ENCODE measurements around the gene IQGAP3. TPM values are rescaled to one million over a fixed set of nuclear protein-coding genes. Genes with fewer than 3 reads are reported as not detected.

IQGAP3 gene
- total RNA-seq, 2 experiments from 2014 or later = 9.4 to 10.6 TPM

GRCh38 chr1:156517748-156518147 lies 54.6 kb downstream of the IQGAP3 start:
- H3K36me3 Mint-ChIP-seq (ENCODE audit: low read depth) = no peaks in the 10 kb centered on the region
- H3K27me3 Mint-ChIP-seq (ENCODE audit: low read depth) = no peaks in the 10 kb centered on the region
- H3K4me1 Mint-ChIP-seq (ENCODE audit: low read depth) = no peaks in the 10 kb centered on the region
- H3K27ac Mint-ChIP-seq = no peak overlapping the region
- intact Hi-C loops (cut with micrococcal nuclease) = no loop called here
- CTCF ChIA-PET = interaction anchor here (0.6 to 1.5 kb wide), 4 partner anchors 17 to 72 kb away, joined by 3 to 5 read pairs (median 4); partner anchors contain the start of gene MEF2D
- no peaks in the 10 kb centered on the region for H3K9me3 Mint-ChIP-seq
- no peak for DNase-seq
- no peak overlapping the region for H3K4me3 Mint-ChIP-seq

GRCh38 chr1:156516821-156517220 lies 55.5 kb downstream of the IQGAP3 start:
- Mint-ChIP-seq H3K4me3 (no peak overlapping the region), H3K9me3 (no peaks in the 10 kb centered on the region), H3K27ac (no peak overlapping the region), H3K4me1 (ENCODE audit: low read depth) (peaks cover 6% of the 10 kb centered on the region), H3K27me3 (ENCODE audit: low read depth) (no peaks in the 10 kb centered on the region), H3K36me3 (ENCODE audit: low read depth) (no peaks in the 10 kb centered on the region)
- no peak for DNase-seq
- CTCF ChIA-PET = interaction anchor here (0.8 to 2.0 kb wide), 4 partner anchors 9 to 64 kb away, joined by 3 to 10 read pairs (median 4); no protein-coding TSS in a partner anchor
- intact Hi-C loops (cut with micrococcal nuclease) = no loop called here

- Mint-ChIP-seq H3K36me3 (ENCODE audit: low read depth) (no peaks in the 10 kb centered on the region), H3K4me3 (no peak overlapping the region), H3K4me1 (ENCODE audit: low read depth) (peaks cover 8% of the 10 kb centered on the region), H3K27ac (no peak overlapping the region), H3K9me3 (no peaks in the 10 kb centered on the region), H3K27me3 (ENCODE audit: low read depth) (no peaks in the 10 kb centered on the region)
- intact Hi-C loops (cut with micrococcal nuclease) = no loop called here
- CTCF ChIA-PET = interaction anchor here (0.8 to 2.0 kb wide), 4 partner anchors 35 to 112 kb away, joined by 3 to 10 read pairs (median 4); no protein-coding TSS in a partner anchor
- DNase-seq = no peak
Observed at GRCh38 chr1:156515956-156516355, 56.4 kb downstream of the IQGAP3 start.

GRCh38 chr1:156513185-156513584 lies 59.2 kb downstream of the IQGAP3 start:
- Mint-ChIP-seq H3K4me3 (no peak overlapping the region), H3K36me3 (ENCODE audit: low read depth) (no peaks in the 10 kb centered on the region), H3K4me1 (ENCODE audit: low read depth) (peaks cover 19% of the 10 kb centered on the region), H3K27ac (no peak overlapping the region), H3K9me3 (no peaks in the 10 kb centered on the region), H3K27me3 (ENCODE audit: low read depth) (no peaks in the 10 kb centered on the region)
- intact Hi-C loops (cut with micrococcal nuclease) = loop anchor here (5.0 kb wide), 1 partner anchor 36 kb away; no protein-coding TSS in a partner anchor
- no peak for DNase-seq
- CTCF ChIA-PET = interaction anchor here (1.1 kb wide), 1 partner anchor 33 kb away, joined by 3 read pairs; no protein-coding TSS in a partner anchor

- no peaks in the 10 kb centered on the region for H3K36me3 Mint-ChIP-seq (ENCODE audit: low read depth)
- peaks cover 28% of the 10 kb centered on the region for H3K4me1 Mint-ChIP-seq (ENCODE audit: low read depth)
- CTCF ChIA-PET = no interaction called here
- no peaks in the 10 kb centered on the region for H3K9me3 Mint-ChIP-seq
- no peak overlapping the region for H3K4me3 Mint-ChIP-seq
- intact Hi-C loops (cut with micrococcal nuclease) = loop anchor here (5.0 kb wide), 1 partner anchor 34 kb away; no protein-coding TSS in a partner anchor
- H3K27ac Mint-ChIP-seq = peak overlapping the region; percentile 62
- DNase-seq = peak; percentile 66
- H3K27me3 Mint-ChIP-seq (ENCODE audit: low read depth) = no peaks in the 10 kb centered on the region
Observed at GRCh38 chr1:156511644-156512043, 60.7 kb downstream of the IQGAP3 start.

GRCh38 chr1:156510709-156511108 lies 61.7 kb downstream of the IQGAP3 start:
- Mint-ChIP-seq H3K4me1 (ENCODE audit: low read depth) (peaks cover 36% of the 10 kb centered on the region), H3K36me3 (ENCODE audit: low read depth) (no peaks in the 10 kb centered on the region), H3K27me3 (ENCODE audit: low read depth) (no peaks in the 10 kb centered on the region), H3K27ac (no peak overlapping the region), H3K9me3 (no peaks in the 10 kb centered on the region), H3K4me3 (no peak overlapping the region)
- CTCF ChIA-PET = interaction anchor here (0.6 to 0.8 kb wide), 2 partner anchors 61 to 227 kb away, joined by 3 to 4 read pairs; no protein-coding TSS in a partner anchor
- DNase-seq = no peak
- intact Hi-C loops (cut with micrococcal nuclease) = loop anchor here (5.0 kb wide), 1 partner anchor 33 kb away; no protein-coding TSS in a partner anchor

- intact Hi-C loops (cut with micrococcal nuclease) = loop anchor here (5.0 to 10.0 kb wide), 4 partner anchors 32 to 652 kb away; partner anchors contain the start of genes ETV3, GON4L, MRPL24 and SYT11
- no peaks in the 10 kb centered on the region for H3K9me3 Mint-ChIP-seq
- no peak overlapping the region for H3K27ac Mint-ChIP-seq
- H3K36me3 Mint-ChIP-seq (ENCODE audit: low read depth) = no peaks in the 10 kb centered on the region
- peaks cover 47% of the 10 kb centered on the region for H3K4me1 Mint-ChIP-seq (ENCODE audit: low read depth)
- CTCF ChIA-PET = no interaction called here
- H3K4me3 Mint-ChIP-seq = no peak overlapping the region
- no peaks in the 10 kb centered on the region for H3K27me3 Mint-ChIP-seq (ENCODE audit: low read depth)
- no peak for DNase-seq
Observed at GRCh38 chr1:156509424-156510034, 62.8 kb downstream of the IQGAP3 start.

- H3K4me1 Mint-ChIP-seq (ENCODE audit: low read depth) = peaks cover 53% of the 10 kb centered on the region
- H3K27me3 Mint-ChIP-seq (ENCODE audit: low read depth) = no peaks in the 10 kb centered on the region
- no peaks in the 10 kb centered on the region for H3K9me3 Mint-ChIP-seq
- intact Hi-C loops (cut with micrococcal nuclease) = loop anchor here (5.0 to 10.0 kb wide), 3 partner anchors 236 to 652 kb away; partner anchors contain the start of genes ETV3, GON4L, MRPL24 and SYT11
- no peak overlapping the region for H3K27ac Mint-ChIP-seq
- DNase-seq = no peak
- no peaks in the 10 kb centered on the region for H3K36me3 Mint-ChIP-seq (ENCODE audit: low read depth)
- CTCF ChIA-PET = interaction anchor here (1.1 to 1.6 kb wide), 4 partner anchors 25 to 100 kb away, joined by 3 to 11 read pairs (median 4); no protein-coding TSS in a partner anchor
- no peak overlapping the region for H3K4me3 Mint-ChIP-seq
Observed at GRCh38 chr1:156508955-156509234, 63.5 kb downstream of the IQGAP3 start.

GRCh38 chr1:156508205-156508954 lies 64.0 kb downstream of the IQGAP3 start:
- Mint-ChIP-seq H3K9me3 (no peaks in the 10 kb centered on the region), H3K36me3 (ENCODE audit: low read depth) (no peaks in the 10 kb centered on the region), H3K27me3 (ENCODE audit: low read depth) (no peaks in the 10 kb centered on the region), H3K27ac (peak overlapping the region; percentile 36), H3K4me1 (ENCODE audit: low read depth) (peaks cover 58% of the 10 kb centered on the region), H3K4me3 (peak overlapping the region; percentile 40)
- intact Hi-C loops (cut with micrococcal nuclease) = loop anchor here (5.0 to 10.0 kb wide), 3 partner anchors 236 to 651 kb away; partner anchors contain the start of genes ETV3, GON4L, MRPL24 and SYT11
- DNase-seq = no peak
- CTCF ChIA-PET = interaction anchor here (0.6 to 1.6 kb wide), 7 partner anchors 8 to 406 kb away, joined by 3 to 11 read pairs (median 3); no protein-coding TSS in a partner anchor

GRCh38 chr1:156506450-156506849 lies 65.9 kb downstream of the IQGAP3 start:
- CTCF ChIA-PET = no interaction called here
- peak overlapping the region; percentile 97 for H3K27ac Mint-ChIP-seq
- no peak overlapping the region for H3K4me3 Mint-ChIP-seq
- H3K27me3 Mint-ChIP-seq (ENCODE audit: low read depth) = no peaks in the 10 kb centered on the region
- no peaks in the 10 kb centered on the region for H3K9me3 Mint-ChIP-seq
- DNase-seq = no peak
- no peaks in the 10 kb centered on the region for H3K36me3 Mint-ChIP-seq (ENCODE audit: low read depth)
- intact Hi-C loops (cut with micrococcal nuclease) = loop anchor here (1.0 to 10.0 kb wide), 4 partner anchors 8 to 649 kb away; partner anchors contain the start of genes ETV3, GON4L, MRPL24 and SYT11
- H3K4me1 Mint-ChIP-seq (ENCODE audit: low read depth) = peaks cover 69% of the 10 kb centered on the region

- CTCF ChIA-PET = interaction anchor here (18.1 kb wide), 1 partner anchor 22 kb away, joined by 306 read pairs; no protein-coding TSS in a partner anchor
- Mint-ChIP-seq H3K4me1 (ENCODE audit: low read depth) (peaks cover 67% of the 10 kb centered on the region), H3K27me3 (ENCODE audit: low read depth) (no peaks in the 10 kb centered on the region), H3K4me3 (peak overlapping the region; percentile 75), H3K27ac (peak overlapping the region; percentile 97), H3K36me3 (ENCODE audit: low read depth) (no peaks in the 10 kb centered on the region), H3K9me3 (no peaks in the 10 kb centered on the region)
- DNase-seq = no peak
- intact Hi-C loops (cut with micrococcal nuclease) = loop anchor here (1.0 to 10.0 kb wide), 10 partner anchors 7 to 648 kb away; partner anchors contain the start of genes CCT3, ETV3, GON4L and GPATCH4
Observed at GRCh38 chr1:156505679-156506298, 66.6 kb downstream of the IQGAP3 start.
